SKM-1 treated with dmso at 0.1 percent for 144 hours (cell line): ENCODE data around the gene PMF1.
"Not testable (repeated sequence)": the region's sequence is repeated elsewhere in the genome, so short reads cannot be mapped to it uniquely, and the experiment has no call there.

ENCODE experiments used
- DNase-seq: peaks from one replicate; lab custom pipeline; 2025; ENCODE audit not compliant: unreplicated experiment; lab: John Stamatoyannopoulos, UW

The PMF1 gene

DNA sequence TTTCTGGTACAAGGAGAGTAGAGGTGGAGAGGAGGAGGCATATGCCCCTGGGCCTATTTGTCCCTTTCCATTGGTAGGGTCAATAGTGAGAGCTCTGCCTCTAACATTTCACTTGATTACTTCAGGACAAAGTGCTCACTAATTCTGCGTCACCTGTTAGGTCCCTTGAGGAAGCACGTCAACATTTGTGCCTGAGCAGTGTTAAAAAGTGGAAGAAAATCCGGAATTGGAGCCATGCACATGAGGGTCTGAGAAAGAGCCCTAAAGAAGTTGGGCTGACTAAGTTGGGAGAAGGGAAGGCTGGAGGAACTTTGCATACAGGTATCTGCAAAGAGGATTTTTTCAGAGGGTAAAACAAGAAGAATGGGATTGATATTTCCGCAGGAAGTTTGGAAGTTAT lies 17.0 kb upstream of the PMF1 start:
- no peak for DNase-seq

DNA sequence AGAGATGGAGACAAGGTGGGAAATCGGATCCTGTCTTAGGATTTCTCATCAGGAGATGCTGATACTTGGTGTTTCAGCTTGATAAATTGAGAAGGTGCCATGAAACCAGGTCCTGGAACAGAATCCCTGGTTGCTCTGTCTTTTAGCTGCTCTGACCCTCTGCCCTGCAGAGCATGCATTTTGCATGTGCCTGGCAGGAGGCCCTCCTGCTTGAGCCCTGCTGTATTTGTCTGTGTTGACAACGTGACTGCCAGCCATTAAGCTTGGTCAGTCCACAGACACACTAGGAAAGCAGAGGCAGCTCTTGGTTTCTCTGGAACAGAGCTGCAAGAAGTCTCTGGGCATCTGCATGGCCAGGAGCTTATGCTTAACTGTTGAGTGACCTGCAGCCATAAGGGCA lies 16.4 kb upstream of the PMF1 start:
- DNase-seq, result no peak

DNA sequence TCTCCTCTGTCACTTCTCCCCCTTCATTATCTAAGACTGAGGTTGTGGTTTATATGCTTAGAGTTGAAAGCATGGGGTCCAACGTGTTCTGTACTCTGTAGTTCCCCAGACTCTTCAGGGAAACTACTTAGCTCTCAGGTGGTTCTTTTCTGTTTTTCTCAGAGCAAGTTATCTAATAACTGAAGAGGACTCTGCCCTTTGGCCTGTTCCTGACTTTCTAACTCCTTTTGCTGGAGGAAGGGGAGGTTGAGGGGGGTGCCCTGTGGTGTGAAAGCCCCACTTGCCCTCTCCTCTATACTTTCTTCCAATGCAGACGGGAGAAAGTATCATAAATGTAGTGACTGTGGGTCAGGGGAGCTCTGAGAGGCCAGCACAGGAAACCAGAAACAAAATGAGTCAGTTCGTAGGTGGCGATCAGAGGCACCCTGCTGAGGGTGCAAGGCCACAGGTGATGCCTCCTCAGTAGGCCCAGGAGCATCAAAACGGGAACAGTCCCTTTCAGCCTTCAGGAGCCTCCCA lies 13.9 kb upstream of the PMF1 start:
- DNase-seq, result no peak

DNA sequence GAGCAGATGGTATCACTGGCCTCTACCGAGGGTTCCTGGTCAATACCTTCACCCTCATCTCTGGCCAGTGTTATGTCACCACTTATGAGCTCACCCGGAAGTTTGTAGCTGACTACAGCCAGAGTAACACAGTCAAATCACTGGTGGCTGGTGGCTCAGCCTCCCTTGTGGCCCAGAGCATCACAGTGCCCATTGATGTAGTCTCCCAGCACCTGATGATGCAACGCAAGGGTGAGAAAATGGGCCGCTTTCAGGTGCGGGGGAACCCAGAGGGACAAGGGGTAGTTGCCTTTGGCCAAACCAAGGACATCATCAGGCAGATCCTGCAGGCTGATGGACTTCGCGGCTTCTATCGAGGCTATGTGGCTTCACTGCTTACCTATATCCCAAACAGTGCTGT lies 12.8 kb upstream of the PMF1 start:
- DNase-seq, result no peak

DNA sequence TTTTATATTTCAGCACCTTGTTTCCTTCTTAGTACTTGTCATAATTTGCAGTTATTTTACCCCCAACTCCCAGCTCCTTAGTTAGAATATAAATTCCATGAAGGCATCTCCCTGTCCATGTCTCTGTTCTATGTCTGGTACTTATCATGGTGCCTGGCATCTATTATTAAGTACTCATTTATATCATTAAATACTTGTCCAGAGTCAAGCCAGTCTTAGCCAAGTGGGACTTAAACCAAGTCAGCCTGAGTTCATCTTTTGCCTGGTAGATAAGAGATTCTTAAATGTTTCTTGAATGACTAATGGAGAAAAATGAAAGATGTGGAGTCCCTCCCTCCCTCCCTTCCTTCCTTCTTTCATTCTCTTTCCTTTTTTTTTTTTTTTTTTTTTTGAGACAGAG lies 9.5 kb upstream of the PMF1 start:
- DNase-seq, result no peak

DNA sequence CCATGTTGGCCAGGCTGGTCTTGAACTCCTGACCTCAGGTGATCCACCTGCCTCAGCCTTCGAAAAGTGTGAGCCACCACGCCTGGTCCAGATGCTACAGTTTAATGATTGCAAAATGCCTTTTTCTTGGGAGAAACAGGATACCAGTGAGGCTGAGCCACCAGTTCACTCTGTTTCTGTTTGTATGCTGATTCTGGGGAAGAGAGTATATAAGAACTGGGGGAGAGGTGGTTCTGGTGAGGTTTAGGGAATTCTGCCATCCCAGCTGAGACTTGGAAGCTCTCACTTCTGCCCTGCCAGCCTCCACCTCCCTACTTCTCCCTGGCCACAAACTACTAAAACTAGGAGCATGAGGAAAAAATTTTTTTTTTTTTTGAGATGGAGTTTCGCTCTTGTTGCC lies 8.1 kb upstream of the PMF1 start:
- DNase-seq, result no peak

DNA sequence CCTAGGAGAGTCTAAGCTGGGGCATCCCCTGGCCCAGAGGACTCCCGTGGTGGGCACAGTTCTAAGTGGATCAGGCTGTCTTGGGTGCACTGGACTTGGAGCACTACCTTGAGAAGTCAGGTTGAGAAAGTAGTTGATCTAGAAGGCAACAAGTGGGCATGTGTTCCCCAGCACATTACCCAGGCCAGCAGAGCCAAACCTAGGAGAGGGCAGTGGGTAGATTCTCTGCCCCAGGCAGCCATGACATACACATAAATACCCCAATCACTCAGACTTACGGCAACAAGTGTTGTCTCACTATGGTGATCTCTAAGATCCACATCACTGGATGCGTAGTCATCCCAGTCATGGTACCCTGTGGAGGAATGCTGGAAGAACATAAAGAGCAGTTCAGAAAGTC lies 1.6 kb upstream of the PMF1 start:
- DNase-seq, result no peak

DNA sequence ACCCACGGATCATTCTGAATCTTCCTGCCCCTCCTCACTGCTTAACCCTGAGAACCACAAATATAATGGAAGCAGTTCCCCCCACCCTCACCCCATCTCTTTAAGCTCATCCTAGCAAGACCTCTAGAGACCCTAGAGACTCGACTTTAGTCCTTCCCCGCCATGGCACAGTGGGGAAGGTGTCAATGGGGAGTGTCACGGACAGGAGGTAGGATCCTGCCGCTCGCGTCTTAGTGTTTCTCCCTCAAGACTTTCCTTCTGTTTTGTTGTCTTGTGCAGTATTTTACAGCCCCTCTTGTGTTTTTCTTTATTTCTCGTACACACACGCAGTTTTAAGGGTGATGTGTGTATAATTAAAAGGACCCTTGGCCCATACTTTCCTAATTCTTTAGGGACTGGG lies 677 bp upstream of the PMF1 start:
- DNase-seq, result no peak

DNA sequence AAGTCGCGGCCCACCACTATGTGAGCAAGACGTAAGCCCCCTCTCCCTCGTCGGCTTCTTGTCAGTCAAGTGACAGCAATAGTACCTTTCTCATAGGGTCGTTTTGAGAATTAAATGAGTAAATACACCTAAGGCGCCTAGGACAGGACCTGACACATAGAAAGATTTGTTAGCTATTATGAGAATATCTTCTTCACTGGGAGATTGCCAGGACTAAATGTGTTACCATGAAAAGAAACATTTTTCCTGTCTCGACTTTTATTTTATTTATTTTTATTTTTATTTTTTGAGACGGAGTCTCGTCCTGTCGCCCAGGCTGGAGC lies 798 bp downstream of the PMF1 start:
- no peak for DNase-seq

DNA sequence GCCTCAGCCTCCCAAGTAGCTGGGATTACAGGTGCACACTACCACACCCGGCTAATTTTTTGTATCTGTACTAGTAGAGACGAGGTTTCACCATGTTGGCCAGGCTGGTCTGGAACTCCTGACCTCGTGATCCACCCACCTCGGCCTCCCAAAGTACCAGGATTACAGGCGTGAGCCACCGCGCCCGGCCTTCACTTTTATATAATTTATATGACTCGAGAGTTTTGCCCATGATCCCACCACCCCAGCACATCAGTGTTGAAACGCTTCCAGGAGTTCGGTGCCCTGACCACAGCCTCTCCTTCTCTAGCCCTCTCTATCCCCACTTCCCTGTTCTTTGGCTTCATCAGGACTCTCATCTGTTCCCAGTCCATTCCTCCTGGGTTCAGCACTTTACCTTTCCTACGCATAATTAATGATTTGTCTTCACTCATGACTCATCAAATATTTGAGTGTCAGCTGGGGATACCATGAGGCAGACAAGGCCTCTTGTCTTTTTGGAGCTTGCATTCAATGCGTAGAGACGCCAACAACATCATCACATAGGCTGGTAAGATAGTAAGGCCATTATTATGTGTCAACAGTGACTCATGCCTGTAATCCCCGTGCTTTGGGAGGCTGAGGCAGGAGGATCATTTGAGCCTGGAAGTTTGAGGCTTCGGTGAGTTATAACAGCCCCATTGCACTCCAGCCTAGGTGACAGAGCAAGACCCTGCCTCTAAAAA lies 1.4 kb downstream of the PMF1 start:
- no peak for DNase-seq

DNA sequence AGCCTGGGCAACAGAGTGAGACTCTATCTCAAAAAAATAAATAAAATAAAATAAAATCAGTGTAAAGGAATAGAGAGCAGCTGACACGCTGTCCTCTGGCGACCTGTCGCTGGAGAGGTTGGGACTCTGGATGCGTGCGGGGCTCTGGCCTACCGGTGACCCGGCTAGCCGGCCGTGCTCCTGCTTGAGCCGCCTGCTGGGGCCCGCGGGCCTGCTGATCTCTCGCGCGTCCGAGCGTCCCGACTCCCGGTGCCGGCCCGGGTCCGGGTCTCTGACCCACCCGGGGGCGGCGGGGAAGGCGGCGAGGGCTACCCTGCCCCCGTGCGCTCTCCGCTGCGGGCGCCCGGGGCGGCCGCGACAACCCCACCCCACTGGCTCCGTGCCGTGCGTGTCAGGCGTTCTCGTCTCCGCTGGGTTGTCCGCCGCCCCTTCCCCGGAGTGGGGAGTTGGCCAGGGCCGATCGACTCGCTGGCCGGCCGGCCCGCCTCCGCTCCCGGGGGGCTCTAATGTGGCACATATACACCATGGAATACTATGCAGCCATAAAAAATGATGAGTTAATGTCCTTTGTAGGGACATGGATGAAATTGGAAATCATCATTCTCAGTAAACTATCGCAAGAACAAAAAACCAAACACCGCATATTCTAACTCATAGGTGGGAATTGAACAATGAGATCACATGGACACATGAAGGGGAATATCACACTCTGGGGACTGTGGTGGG lies 3.7 kb downstream of the PMF1 start:
- DNase-seq, result not testable (repeated sequence)

DNA sequence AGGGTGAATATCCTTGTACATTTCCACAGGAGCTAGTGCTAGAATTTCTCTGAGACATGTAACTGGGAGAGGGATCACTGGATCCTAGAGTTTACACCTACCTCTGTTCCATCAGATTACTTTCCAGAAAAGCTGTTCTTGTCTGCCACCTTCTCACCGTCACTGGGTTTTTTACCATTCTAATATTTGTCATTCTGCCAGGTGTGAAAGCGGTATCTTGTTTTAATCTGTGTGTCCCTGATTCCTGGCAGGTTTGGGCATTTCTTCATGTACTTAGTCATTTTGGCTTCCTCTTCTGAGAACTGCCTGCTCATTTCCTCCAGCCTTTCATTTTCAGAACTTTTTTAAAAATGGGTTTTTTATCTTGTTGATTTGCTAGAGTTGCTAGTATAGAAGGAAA lies 5.1 kb downstream of the PMF1 start:
- DNase-seq, result peak; percentile 11

DNA sequence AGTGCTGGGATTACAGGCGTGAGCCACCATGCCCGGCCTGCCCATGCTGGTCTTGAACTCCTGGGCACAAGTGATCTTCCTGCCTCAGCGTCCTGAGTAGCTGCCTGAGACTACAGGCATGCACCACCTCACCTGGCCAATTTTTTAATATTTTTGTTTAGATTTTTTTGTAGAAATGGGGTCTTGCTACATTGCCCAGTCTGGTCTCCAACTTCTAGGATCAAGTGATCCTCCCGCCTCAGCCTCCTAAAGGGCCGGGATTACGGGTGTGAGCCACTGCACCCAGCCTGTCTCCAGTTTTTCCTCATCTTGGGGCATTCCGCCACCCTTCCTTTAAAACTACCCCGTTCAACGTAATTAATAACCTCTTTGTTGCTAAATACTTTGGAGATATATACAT lies 7.4 kb downstream of the PMF1 start:
- DNase-seq, result no peak

DNA sequence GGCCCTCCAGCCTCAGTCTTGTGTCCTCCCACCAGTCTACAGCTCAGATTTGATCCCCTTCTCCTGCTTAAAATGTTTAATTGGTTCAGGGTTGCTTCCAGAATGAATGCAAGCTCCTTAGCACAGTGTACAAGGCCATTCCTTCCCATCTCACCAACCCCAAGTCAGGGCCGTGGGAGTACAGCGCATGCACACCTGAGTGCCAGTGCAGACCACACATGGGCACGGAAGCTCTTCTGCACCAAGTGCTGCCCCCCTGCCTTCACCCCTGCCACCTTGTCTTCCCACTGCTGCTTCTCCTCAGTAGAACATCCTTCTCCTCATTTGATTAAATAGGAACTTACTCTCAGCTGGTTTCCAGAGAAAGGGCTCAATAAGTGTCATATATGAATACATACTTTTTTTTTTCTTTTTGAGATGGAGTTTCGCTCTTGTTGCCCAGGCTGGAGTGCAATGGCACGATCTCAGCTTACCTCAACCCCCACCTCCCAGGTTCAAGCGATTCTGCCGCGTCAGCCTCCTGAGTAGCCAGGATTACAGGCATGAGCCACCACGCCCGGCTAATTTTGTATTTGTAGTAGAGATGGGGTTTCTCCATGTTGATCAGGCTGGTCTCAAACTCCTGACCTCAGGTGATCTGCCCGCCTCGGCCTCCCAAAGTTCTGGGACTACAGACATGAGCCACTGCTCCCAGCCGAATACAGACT lies 9.3 kb downstream of the PMF1 start:
- no peak for DNase-seq

DNA sequence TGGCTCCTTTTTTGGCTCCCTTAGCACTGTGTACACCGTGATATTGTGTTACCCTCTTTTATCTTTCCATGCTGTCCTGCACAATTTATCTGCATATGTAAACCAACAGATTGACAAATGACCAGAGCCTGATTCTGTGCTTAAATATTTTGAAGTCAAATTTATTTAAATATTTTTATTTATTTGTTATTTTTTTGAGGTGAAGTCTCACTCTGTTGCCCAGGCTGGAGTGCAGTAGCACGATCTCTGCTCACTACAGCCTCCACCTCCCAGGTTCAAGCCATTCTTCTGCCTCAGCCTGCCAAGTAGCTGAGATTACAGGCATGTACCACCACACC lies 12.8 kb downstream of the PMF1 start:
- DNase-seq, result no peak

DNA sequence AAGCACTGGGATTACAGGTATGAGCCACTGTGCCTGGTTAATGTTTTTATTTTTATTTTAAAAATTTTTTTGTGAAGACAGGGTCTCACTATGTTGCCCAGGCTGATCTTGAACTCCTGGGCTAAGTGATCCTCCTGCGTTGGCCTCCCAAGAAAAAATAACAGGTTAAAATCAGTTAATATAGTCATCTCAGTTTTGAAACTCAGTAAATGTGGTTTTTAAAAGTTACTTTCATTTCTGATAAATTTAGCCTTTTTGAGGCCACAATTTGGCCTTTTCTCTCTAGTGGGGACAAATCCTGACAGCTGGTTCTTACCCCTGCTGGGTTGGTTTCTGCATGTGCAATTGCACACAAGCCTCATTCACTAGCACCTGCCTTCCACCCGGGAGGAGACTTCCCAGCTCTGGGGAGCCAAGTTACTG lies 13.3 kb downstream of the PMF1 start:
- DNase-seq, result no peak

DNA sequence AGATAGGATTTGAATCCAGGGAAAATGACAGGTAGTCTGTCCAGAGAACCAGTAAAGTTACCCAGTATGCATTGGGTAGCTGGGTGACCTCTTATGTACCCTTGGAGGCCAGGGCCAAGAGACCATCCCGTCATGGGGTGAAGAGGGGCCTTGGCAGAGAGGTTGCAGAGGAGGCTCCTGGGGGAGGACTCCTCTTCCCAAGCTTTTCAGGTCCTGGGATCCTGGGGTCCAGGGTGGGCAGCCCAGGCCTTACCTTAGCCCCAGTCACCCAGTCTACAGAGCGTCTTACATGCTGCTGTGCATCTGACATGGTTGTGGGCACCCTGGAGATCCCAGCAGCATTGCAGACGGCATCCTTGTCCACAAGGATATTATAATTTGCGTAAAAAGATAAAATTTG lies 14.0 kb downstream of the PMF1 start:
- no peak for DNase-seq

DNA sequence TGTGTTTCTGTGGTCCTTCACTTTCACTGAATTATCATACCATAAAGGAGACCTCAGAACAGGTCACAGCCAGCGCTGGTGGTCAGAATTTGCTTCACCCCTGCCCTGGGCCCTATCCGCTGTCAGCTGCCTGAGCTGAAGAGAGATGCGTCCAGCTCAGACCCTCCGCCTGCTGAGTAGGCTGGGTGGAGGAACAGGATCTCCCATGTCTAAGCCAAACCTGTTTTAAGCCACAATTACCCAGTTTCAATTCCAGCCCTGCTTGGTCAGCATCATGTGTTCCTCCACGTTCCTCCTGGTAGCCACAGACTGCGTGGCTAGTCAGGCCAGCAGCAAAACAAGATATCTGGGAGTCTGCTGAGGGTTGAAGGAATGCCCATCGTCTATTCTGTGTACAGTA lies 15.7 kb downstream of the PMF1 start:
- DNase-seq, result no peak

DNA sequence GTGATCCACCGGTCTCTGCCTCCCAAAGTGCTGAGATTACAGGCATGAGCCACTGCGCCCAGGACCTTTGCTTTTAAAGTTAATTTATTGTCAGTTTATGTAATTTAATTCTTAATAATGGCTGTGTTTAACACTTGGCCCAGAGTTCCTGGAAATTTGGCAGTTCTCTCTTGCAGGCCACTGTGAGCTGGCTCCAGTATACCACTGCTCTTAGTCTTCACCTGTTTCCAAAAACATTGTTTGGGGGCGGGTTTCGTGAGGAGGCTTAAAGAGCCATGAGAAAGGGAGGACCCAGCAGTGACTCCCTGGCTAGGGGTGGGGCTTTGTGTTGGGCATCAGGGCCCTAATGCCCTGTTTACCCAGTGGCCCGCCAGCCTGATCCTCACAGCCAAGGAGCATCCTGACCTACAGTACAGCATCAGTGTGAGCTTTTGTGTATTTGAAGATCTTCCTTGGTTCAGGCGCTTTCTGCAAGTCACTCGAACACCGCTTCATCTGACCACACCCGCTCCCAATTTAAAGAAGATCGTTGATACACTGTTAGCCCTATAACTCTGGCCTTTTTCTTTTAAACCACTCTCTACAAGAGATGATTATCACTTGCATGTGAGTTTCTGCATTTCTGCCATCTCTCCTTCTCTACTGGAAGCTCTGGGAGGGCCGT lies 17.1 kb downstream of the PMF1 start:
- DNase-seq, result no peak

DNA sequence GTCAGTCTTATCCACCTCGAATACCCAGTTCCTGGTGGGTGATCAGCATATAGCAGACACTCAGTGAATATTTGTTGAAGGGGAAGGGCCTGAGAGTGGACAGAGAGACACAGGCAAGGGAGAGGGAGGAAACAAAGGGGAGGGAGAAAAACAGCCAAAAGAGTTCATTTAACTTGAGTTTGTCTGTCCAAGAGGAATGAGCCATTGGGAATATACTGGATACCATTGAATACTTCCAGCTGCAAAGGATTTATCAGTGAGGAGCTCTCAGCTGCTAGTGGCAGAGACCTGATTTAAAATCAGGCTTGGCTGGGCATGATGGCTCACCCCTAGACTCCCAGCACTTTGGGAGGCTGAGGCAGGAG lies 17.6 kb downstream of the PMF1 start:
- DNase-seq, result no peak

DNA sequence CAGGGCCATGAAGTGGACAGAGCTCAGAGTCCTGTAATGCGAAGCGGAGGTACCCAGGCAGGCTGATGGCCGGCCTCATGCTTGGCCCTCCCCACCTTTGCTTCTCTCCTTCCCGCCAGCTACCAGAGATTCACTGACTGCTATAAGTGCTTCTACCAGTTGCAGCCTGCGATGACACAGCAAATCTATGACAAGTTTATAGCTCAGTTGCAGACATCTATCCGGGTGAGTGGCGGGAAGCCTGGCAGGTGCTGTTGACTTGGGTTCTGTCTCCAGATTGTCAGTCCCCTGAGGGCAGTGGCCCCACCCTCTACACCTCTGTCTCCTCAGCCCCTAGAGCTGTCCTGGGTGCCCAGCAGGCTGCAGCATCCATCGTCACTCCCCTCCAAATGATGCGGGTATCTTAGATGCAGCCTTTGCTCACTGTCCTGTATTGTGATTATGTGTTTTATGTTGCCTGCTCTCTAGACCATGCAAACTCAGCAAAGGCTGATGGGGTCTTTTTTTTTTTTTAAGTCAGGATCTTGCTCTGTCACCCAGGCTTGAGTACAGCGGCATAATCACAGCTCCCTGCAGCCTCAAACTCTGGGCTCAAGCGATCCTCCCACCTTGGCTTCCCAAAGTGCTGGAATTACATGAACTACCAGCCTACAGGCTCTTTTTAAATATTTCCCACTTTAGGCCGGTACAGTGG lies 19.5 kb downstream of the PMF1 start:
- no peak for DNase-seq
